ENCODE data around the gene GRAP.
"Not testable (repeated sequence)": the region's sequence is repeated elsewhere in the genome, so short reads cannot be mapped to it uniquely, and the experiment has no call there.

DNA sequence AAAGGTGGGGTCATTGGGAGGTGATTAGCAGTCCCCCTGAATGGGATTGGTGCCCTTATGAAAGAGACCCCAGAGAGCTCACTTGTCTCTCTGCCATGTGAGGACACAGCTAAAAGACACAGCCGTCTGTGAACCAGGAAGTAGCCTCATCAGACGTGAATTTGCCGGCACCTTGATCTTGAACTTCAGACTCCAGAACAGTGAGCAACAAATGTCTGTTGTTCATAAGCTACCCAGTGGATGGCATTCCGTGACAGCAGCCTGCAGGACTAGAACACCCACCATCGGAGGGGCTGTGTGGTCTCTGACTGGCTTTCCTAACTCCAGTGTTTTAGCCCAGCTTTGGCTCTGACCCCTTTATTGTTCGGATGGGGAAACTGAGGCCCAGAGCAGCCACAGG, 9.2 kb downstream of the GRAP start:
- TF ChIP-seq POLR2A (IDR thresholded peaks at IDR 0.05), result not testable (repeated sequence)
- TF ChIP-seq, protein P1, sequence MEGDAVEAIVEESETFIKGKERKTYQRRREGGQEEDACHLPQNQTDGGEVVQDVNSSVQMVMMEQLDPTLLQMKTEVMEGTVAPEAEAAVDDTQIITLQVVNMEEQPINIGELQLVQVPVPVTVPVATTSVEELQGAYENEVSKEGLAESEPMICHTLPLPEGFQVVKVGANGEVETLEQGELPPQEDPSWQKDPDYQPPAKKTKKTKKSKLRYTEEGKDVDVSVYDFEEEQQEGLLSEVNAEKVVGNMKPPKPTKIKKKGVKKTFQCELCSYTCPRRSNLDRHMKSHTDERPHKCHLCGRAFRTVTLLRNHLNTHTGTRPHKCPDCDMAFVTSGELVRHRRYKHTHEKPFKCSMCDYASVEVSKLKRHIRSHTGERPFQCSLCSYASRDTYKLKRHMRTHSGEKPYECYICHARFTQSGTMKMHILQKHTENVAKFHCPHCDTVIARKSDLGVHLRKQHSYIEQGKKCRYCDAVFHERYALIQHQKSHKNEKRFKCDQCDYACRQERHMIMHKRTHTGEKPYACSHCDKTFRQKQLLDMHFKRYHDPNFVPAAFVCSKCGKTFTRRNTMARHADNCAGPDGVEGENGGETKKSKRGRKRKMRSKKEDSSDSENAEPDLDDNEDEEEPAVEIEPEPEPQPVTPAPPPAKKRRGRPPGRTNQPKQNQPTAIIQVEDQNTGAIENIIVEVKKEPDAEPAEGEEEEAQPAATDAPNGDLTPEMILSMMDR (IDR thresholded peaks at IDR 0.05), result not testable (repeated sequence)
